Left lung (tissue), 10 donors: ENCODE measurements around the gene POLR1G. TPM values are rescaled to one million over a fixed set of nuclear protein-coding genes. Genes with fewer than 3 reads are reported as not detected.
A peak's percentile ranks its signal among the peaks of the same experiment; 100 is the strongest.
"Not testable (repeated sequence)": the region's sequence is repeated elsewhere in the genome, so short reads cannot be mapped to it uniquely, and the experiment has no call there.

Source experiments
- ATAC-seq: fragments of 200-7000 bp; cut with Tn5 transposase; one replicate; pipeline ENCODE4 v1.9.1; 2020; ENCODE audit warnings: moderate library complexity
- DNase-seq, 4 donors: peaks; one replicate each; pipeline ENCODE4 v3.0.0-alpha.2; 2013 to 2020
- H3K27ac ChIP-seq, 2 donors: fragments of 200-600 bp; sonication (generic) in 1 of 2; one replicate each; pipeline versions ENCODE4 v1.5.0 to v1.8.0; 2020 to 2021
- H3K27me3 ChIP-seq, 2 donors: fragments of 200-600 bp; sonication (generic) in 1 of 2; one replicate each; pipeline versions ENCODE4 v1.5.0 to v1.8.0; 2020 to 2021
- H3K36me3 ChIP-seq, 2 donors: fragments of 200-600 bp; sonication (generic) in 1 of 2; one replicate each; pipeline versions ENCODE4 v1.5.0 to v1.8.0; 2020 to 2021
- H3K4me1 ChIP-seq, 2 donors: fragments of 200-600 bp; one replicate each; pipeline ENCODE4 v1.8.0; 2021
- H3K4me3 ChIP-seq, 2 donors: fragments of 200-600 bp; sonication (generic) in 1 of 2; one replicate each; pipeline versions ENCODE4 v1.5.0 to v1.8.0; 2020 to 2021; ENCODE audit warnings: mild to moderate bottlenecking in 1 of 2
- H3K9me3 ChIP-seq, 2 donors: fragments of 200-600 bp; sonication (generic) in 1 of 2; one replicate each; pipeline versions ENCODE4 v1.5.0 to v1.8.0; 2020 to 2021
- intact Hi-C, 2 donors: fragments of 100-400 bp; cut with DNase I; formaldehyde crosslinking; loops; one replicate each; pipeline versions ENCODE4 v1.11.2 to v1.14.2; 2022
- polyA plus RNA-seq, 6 donors: library from polyadenylated mRNA; unstranded; fragments of 120-200 nt; gene quantifications; one replicate each; pipeline ENCODE4 v1.2.1, GENCODE V29; 2013; ENCODE audit not compliant: insufficient read length in 6 of 6
- total RNA-seq, 2 donors: library from RNA; stranded (reverse); fragmentation: NEBNext Ultra II Directional; extraction: Animal tissue kit (Norgen Biotek cat#: 25700); gene quantifications; one replicate each; pipeline ENCODE4 v1.2.1, GENCODE V29; 2021
- TF ChIP-seq, protein P1 (sequence below), 2 donors: fragments of 200-600 bp; sonication (generic) in 1 of 2; IDR thresholded peaks; one replicate each; pipeline versions ENCODE4 v1.5.0 to v1.8.0; 2021; ENCODE audit warnings: antibody characterized with exemption in 2 of 2
- donor health status: DM: no; HTN: yes; CAD: no.
- donor health status: DM: no; HTN: no; CAD: no.

Gene POLR1G
- total and polyA plus RNA-seq, 8 donors, result 2.8 to 6.0 (median 4.5) TPM

DNA sequence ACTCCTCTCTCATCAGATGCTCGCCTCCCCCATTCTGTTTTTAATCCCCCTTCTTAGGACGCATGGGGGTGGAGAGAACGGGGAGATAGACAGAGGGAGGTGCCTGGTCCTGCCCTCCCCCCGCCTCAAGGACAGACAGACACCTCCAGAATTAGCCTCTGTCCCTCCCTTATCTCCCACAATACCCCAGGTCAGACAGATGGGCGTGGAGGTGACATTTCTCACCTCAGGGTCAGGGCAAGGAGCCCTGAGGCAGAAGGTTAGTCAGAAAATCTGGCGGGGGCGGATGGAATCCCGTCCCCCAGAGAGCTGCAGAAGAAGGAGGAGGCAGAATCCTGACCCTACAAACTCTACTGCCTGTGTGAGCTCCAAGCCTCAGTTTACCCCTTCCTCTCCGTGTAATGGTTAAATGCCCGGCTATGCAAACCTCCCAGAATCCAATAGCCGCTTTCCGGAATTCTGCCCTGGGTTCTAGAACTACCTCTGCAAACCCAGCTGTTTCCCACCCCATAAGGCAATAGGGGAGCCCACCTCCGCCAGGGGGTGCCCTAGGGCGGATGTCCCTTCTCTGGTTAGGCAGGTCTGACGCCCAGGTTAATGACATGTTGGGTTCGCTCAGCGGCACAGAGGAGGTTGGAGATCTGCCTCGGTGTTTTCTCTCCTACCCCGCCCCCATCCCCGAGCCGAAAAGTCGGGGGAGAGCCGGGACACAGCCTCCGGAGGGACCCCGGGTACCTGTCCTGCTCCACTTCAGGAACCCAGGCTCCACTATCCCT lies 2.5 kb upstream of the POLR1G start:
- Histone ChIP-seq H3K4me1 (peaks cover 30 to 64% of the 10 kb centered on the region in 2 donors), H3K4me3 (peak overlapping the region; percentile 70 to 89), H3K27me3 (peaks cover 0 to 41% of the 10 kb centered on the region in 2 donors), H3K27ac (peak overlapping the region; percentile 92 to 95), H3K36me3 (peaks cover 0 to 2% of the 10 kb centered on the region in 2 donors), H3K9me3 (no peaks in the 10 kb centered on the region)
- peak; percentile 8 for ATAC-seq
- intact Hi-C loops, result no loop called here
- TF ChIP-seq, protein P1, sequence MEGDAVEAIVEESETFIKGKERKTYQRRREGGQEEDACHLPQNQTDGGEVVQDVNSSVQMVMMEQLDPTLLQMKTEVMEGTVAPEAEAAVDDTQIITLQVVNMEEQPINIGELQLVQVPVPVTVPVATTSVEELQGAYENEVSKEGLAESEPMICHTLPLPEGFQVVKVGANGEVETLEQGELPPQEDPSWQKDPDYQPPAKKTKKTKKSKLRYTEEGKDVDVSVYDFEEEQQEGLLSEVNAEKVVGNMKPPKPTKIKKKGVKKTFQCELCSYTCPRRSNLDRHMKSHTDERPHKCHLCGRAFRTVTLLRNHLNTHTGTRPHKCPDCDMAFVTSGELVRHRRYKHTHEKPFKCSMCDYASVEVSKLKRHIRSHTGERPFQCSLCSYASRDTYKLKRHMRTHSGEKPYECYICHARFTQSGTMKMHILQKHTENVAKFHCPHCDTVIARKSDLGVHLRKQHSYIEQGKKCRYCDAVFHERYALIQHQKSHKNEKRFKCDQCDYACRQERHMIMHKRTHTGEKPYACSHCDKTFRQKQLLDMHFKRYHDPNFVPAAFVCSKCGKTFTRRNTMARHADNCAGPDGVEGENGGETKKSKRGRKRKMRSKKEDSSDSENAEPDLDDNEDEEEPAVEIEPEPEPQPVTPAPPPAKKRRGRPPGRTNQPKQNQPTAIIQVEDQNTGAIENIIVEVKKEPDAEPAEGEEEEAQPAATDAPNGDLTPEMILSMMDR (IDR thresholded peaks at IDR 0.05), result peak; percentile 28 to 39
- peak in 3 of 4 donors; percentile 61 to 85 (median 67) for DNase-seq

- peaks cover 30 to 62% of the 10 kb centered on the region in 2 donors for H3K4me1 ChIP-seq
- ATAC-seq (peak; percentile 79), DNase-seq (peak; percentile 43 to 93 (median 88))
- H3K36me3 ChIP-seq, result peaks cover 0 to 7% of the 10 kb centered on the region in 2 donors
- H3K4me3 ChIP-seq, result peak within 1 kb of the TSS; percentile 70 to 89
- H3K9me3 ChIP-seq, result no peaks in the 10 kb centered on the region
- intact Hi-C loops, result no loop called here
- H3K27ac ChIP-seq, result peak within 1 kb of the TSS; percentile 92 to 95
- TF ChIP-seq, protein P1 (IDR thresholded peaks at IDR 0.05), result no peak
- H3K27me3 ChIP-seq, result peaks cover 0 to 41% of the 10 kb centered on the region in 2 donors
Observed at GRCh38 chr19:45404557-45405434, 1.6 kb upstream of the POLR1G start, which contains the start of gene PPP1R13L. PPP1R13L (minus strand) TSS chr19:45405069; CDS start chr19:45398318, 6,751 bp downstream.

DNA sequence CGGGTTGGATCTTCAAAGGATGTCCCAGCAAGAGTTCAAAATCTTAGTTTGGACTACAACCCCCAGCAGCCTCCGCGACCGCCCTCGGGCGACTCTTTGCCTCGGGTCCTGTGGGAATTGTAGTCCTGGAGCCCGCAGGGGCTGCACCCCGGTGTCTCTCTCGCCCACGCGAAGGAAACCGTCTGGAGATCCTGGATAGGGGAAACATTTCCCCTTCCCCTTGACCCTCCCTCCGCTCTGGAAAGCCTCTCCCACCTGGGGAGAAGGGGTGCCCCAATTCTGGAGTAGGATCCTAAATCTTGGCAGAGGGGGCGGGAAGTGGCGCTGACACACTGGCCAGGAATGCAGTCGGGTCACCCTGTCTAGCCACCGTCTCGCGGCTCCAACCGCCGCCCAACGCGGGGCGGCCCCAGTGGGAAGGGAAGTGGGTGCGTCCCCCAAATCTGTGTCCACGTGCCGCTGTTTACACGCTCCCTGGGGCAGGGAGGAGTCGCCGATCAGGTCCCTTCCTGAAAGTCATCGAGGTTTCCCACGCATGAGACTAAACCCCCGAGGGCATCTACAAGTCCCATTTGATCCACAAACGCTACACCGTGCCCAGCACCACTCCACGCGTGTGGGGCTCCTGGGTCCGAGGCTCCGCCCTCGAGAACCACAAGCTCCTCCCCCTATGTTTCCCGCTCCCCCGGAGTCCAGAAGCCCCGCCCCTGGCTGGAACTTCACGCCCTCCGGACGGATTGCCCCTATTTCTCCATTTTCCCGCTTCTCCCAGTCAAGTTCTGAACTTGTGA lies 814 bp upstream of the POLR1G start:
- ATAC-seq (peak; percentile 80), DNase-seq (peak; percentile 81 to 94 (median 88))
- TF ChIP-seq, protein P1 (IDR thresholded peaks at IDR 0.05), result no peak
- Histone ChIP-seq H3K4me1 (peaks cover 30 to 62% of the 10 kb centered on the region in 2 donors), H3K36me3 (peaks cover 0 to 7% of the 10 kb centered on the region in 2 donors), H3K27me3 (peaks cover 0 to 41% of the 10 kb centered on the region in 2 donors), H3K9me3 (no peaks in the 10 kb centered on the region), H3K4me3 (peak overlapping the region; percentile 70 to 89), H3K27ac (peak overlapping the region; percentile 92 to 95)
- intact Hi-C loops, result no loop called here

GRCh38 chr19:45407091-45407375 lies 589 bp downstream of the POLR1G start:
- no peak for DNase-seq
- Histone ChIP-seq H3K27ac (no peak overlapping the region), H3K36me3 (peaks cover 0 to 8% of the 10 kb centered on the region in 2 donors), H3K4me1 (peaks cover 30 to 59% of the 10 kb centered on the region in 2 donors), H3K27me3 (peaks cover 0 to 35% of the 10 kb centered on the region in 2 donors), H3K9me3 (no peaks in the 10 kb centered on the region), H3K4me3 (peak overlapping the region; percentile 70 to 89)
- TF ChIP-seq, protein P1 (IDR thresholded peaks at IDR 0.05), result no peak
- intact Hi-C loops, result no loop called here
- no peak for ATAC-seq

DNA sequence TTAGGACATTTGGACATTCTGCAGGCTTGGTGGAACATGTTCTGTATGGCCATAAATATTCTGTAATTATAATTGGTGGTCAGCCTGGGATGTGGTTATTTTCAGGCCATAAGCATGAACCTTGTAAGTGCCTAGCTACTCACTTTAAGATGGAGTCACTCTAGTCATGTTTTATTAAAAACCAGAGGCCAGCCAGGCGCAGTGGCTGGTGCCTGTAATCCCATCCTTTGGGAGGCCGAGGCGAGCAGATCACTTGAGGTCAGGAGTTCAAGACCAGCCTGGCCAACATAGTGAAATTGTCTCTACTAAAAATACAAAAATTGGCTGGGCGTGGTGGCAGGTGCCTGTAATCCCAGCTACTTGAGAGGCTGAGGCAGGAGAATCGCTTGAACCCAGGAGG lies 1.1 kb downstream of the POLR1G start:
- intact Hi-C loops, ATAC-seq: not testable (repeated sequence)

More for the DNA sequence above, 1.1 kb downstream of the POLR1G start:
- DNase-seq, H3K9me3 ChIP-seq, H3K27ac ChIP-seq: not testable (repeated sequence)
- Histone ChIP-seq H3K27me3 (peaks cover 0 to 30% of the 10 kb centered on the region in 2 donors), H3K4me3 (peak overlapping the region in 1 of 2 donors; percentile 70), H3K4me1 (peaks cover 29 to 54% of the 10 kb centered on the region in 2 donors), H3K36me3 (peaks cover 0 to 13% of the 10 kb centered on the region in 2 donors)
